NCI-H460 (cell line): Measurements from ENCODE around the gene CRIM1. TPM values are rescaled to one million over a fixed set of nuclear protein-coding genes. Genes with fewer than 3 reads are reported as not detected.

Experiments used
- DNase-seq: peaks from one replicate; pipeline ENCODE4 v3.0.0-alpha.2; 2016; ENCODE audit warnings: low read depth; ENCODE audit errors: extremely low read depth
- total RNA-seq: library from RNA; depleted of rRNA; stranded (reverse); fragments of >200 nt; shearing (Covaris generic); gene quantifications from 2 replicates; pipeline ENCODE4 v1.2.3, GENCODE V29; 2014

Gene CRIM1
- total RNA-seq, 1 experiment from 2014 or later: 117 TPM

DNA sequence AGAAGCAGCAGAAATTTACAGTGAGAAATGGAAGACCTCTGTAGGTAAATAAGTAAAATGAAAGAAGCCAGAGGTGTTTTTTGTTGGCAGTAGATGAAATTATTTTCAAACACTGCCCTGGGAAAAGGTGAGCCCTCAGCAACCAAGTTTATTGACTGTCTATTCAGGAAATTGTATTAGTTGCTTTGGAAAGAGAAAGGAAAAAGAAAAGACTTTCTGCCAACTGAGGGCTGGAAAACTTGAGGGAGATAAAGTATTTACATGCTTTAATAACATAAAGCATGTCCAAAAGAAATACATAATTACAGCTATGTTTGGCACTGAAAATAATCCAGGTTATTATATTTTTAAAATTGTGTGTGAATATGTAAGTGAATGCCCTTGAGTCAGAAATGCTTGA, 14.7 kb downstream of the CRIM1 start:
- no peak for DNase-seq

- no peak for DNase-seq
Measured at GRCh38 chr2:36371070-36371874, 15.7 kb downstream of the CRIM1 start.

- no peak for DNase-seq
Measured at GRCh38 chr2:36371928-36372391, 16.4 kb downstream of the CRIM1 start.

DNA sequence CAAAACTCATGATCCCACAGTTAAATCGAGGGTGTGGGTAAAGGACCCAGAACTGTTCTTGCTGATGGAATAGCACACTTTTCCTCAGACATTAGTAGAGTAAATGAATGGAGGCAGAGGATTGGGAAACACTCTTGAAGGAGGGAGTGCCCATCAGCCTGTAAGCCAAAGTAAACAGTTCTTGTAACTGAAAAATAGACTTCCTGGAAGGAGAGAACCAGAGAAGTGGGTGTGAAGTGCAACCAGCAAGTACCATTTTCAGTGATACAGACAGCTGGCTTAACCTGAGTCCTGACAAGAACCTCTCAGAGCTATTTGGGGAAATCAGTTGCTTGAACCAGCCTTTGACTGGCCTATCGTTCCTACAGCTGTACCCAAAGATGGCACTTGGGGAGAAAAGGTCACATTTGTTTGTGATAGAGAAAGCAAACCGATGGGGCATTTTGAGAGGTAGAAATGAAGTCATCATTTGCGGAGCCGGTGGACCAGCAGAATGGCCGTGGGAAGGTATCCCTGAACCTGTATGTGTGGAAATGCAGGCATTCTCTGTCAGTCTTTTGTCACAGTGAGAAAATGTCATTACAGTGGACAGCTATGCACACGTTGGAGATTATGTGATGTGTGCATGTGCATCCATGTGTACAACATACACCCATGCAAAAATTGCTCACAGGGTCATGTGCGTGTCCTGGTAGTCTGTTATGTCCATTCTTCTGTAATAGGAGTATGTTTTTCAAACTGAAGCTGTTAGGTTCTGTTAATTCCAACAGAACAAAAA, 17.8 kb downstream of the CRIM1 start:
- peak; percentile 66 for DNase-seq

DNA sequence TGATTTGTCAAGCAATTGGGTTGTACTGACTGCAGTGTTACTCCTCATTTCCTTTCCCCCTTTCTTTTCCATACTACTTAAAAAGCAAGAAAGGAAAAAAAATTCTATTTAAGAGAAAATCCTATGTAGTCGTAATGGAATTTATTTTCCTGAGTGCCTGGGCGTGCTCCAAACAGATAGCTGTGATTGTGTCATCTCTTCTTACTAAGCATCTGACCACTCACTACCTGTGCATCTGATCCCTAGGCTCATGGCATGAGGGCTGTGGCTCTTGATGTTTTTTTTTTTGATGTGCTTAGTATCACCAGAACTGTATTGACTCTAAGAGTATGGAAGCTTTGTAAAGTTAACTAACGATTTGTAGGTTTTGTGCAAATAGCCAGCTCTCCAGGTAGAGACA, 19.0 kb downstream of the CRIM1 start:
- no peak for DNase-seq

- no peak for DNase-seq
Measured at GRCh38 chr2:36376319-36376765, 20.8 kb downstream of the CRIM1 start.

DNA sequence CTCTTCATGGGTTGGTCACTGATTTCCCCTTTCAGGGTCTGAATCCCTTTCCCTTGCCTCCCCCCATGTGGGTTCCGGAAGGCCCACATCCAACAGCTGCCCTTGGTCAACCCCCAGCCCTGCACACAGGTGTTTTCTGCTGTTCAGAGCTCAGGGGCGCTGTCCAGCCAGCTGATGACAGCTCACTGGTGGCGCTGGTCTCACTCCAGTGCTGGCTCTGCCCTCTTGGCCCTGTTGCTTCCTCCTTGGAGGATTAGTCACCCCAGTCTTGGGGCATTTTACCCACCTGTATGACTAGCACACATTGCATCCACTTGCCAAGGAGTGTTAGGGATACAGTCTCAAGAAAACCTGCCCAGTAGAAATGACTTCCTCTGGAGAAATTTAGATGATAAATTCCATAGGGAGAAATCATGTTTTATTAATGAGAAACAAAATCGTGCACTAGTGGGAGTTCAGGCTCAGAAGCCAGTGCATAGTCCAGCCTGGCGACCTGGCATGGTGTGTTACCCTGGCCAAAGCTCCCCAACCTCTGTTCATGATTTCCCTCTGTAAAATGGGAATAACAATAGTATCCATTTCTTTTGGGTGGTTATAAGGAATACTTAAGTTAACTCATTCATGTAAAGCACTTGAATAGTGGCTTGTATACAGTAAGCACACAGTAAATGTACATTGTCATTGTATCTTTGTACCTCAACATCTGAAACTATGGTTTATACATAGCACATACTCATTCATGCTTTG, 21.6 kb downstream of the CRIM1 start:
- DNase-seq: no peak

DNA sequence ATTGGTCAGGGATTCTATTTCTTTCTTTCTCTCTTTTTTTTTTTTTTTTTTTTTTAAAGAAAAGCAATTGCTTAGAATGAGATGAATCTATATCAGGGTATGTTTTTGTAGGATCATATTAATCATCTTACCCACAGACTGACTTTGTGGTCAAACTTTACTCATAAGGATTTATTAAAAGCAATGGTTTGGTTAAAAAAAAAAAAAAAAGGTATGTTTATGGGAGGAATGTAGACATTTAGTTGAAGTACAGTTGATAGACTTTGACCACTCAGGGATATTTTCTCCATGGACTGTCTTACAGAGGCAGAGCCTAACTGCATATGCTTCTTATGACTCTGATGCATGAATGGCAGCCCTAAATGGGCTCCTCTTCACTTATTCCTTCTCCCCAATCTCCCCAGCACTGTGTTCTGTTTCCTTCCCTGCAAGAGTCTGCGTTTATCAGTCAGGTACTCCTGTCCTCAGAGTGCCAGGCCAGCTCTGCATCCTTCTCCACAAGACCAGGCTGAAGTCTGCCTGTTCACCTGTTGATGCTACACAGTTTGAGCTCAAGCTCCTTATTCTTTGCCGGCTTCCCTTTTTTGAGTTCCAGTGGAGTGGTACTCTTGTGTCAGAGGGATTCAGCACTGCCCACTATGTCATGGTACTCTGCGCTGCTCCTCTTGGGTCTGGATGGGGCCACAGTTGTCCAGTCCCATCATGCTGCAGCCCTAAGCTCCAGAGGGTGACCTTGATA, 24.3 kb downstream of the CRIM1 start:
- DNase-seq: no peak

DNA sequence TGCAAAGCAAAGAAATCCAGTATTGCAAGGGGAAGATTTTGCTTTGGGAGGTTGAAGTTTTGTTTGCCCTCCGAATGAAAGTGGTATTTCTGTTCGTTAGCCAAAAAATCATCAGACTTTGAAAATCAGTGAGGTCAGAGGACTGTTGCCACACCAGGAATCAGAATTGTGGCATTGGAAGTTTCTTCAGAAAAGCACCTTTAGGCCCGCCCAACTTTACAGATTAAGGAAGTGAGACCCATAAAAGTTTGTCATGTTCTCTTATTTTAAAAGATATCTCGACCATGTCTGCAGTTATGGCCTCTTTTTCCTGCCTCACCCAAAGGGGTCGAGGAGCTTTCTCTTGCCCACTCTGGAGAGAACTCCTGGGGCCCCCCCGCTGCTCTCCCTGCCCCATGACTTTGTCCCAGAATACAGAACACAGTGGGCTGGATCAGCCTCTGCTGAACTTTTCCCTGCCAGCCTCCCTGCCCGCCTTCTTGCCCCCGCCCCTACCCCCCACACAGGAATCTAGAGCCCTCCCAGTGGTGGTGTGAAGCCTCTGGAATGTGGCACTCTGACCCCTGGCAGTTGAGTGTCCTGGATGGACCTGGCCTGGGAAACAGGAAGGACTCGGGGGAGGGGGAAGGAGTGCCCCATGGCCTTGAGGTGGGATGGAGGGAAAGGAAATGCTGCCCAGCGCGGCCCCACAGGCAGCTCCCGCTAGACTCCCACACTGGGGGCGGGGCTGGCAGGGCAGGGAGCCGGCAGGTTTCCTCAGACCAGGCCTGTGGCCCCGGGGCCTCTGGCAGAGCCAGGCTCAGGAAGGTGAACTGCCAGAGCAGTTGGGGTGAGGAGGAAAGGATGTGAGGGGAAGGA, 25.3 kb downstream of the CRIM1 start:
- DNase-seq: no peak

- DNase-seq: no peak
Measured at GRCh38 chr2:36381993-36382392, 26.4 kb downstream of the CRIM1 start.

GRCh38 chr2:36382472-36382871, 26.9 kb downstream of the CRIM1 start:
- DNase-seq: no peak

- DNase-seq: no peak
Measured at GRCh38 chr2:36383726-36384125, 28.1 kb downstream of the CRIM1 start.

DNA sequence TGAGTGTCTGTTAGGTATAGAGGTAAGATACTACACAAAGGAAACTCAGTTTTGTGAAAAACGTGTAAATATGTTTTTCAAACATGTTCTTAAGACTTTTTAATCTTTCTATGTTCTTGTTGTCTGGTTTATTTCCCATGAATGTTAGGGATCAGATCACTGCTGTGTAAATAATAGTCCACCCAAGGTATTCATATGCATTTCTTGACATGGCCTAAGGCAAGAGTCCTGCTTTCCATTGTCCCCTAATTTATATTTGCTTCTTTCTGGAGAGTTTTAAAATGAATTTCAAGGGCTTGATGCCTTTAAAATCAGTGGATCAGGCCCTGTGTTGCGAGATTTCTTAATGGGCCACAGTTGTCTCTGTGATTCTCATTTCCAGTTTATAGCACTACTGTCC, 28.9 kb downstream of the CRIM1 start:
- no peak for DNase-seq

DNA sequence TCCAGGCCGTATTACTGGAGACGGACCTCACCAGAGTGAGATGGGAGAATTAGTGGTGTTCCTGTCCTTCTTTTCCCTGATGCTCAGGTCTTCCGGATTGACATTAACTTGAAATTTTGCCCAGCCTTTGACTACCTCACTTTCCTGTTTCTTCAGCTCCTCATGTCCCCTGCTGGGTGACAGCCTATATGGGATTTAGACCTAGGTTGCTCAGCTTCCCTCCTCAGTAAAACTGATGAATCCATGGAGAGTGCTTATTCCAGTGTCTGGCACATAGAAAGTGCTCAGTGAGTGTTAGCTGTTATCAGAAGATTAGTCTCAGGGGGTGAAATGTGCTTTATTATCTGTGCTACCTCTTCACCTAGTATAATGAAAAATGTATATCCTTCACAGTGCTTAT, 30.0 kb downstream of the CRIM1 start:
- no peak for DNase-seq

DNA sequence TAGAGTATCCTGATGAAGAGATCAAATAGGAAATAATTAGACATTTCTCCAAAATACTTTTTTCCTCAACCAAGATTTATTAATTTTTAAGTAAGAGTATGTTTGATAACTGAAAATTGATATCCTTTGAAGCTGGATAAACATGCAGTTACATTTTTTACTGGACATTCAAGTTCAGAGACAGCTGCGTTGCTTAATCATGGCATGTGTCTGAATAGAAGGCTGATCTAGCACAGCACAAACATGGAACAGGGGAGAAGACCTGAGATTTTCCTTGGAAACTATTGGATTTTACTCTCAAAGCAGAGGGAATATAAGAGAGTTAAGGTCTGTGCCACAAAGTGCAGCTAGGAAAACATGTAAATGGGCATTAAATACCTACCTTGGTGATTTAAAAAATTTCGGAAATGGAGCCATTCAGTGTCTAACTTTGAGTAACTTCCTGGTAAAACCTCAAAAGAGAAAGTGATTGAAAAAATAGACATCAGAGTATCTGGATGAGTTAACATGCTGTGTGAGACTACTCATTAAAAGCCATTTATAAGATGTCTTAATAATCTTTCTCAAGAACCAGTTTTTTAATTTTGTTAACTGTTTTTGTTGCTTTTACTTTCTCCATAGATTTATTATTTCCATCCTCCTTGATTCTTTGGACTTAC, 31.8 kb downstream of the CRIM1 start:
- DNase-seq: no peak

DNA sequence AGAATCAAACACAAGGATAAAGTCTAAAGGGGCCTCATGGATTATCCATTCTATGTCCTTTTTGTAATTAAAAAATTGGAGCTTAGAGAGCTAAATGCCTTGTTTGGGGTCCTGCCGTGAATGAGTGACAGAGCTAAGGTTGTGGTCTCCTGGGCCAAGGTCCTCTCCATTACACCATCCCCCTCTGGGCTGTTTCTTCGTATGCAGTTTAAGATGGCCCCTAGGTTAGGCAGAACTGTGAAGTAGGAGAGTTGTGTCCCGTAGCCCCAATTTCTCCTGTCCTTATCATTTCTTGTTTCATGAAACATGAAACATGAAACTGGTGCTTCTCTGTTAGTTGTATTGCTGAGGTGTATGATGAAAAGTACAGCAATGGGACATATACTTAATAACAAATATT, 32.9 kb downstream of the CRIM1 start:
- no peak for DNase-seq

- DNase-seq: no peak
Measured at GRCh38 chr2:36389091-36389564, 33.5 kb downstream of the CRIM1 start.

DNA sequence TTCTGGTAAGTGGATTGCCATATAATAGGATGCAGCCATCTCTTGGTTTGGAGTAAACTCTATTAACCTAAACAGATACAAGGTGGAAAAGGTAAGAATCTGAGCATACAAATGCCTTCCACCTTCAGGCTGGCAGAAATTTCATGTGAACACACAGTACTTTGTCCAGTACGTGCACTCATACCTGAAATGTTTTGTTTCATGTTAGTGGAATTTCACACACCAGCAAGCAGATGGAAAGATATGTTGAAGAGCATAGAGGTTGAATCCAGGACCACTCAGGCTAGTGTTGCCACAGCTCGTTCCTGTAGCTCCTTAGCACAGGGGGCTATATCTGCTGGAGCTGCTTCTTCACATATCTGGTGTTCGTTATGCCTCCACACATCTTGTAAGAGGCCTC, 34.0 kb downstream of the CRIM1 start:
- DNase-seq: no peak
